ENCODE data around the gene ZNF14. TPM values are rescaled to one million over a fixed set of nuclear protein-coding genes. Genes with fewer than 3 reads are reported as not detected.
"Not testable (repeated sequence)": the region's sequence is repeated elsewhere in the genome, so short reads cannot be mapped to it uniquely, and the experiment has no call there.

Gene ZNF14
- polyA plus RNA-seq, 12 donors = 4.9 to 7.4 (median 5.7) TPM; not detected in 2

GRCh38 chr19:19691683-19692082, 41.2 kb downstream of the ZNF14 start:
- DNase-seq = no peak

- not testable (repeated sequence) for DNase-seq
Observed at GRCh38 chr19:19689023-19689422, 43.9 kb downstream of the ZNF14 start.

- DNase-seq = no peak
Observed at GRCh38 chr19:19687090-19687489, 45.8 kb downstream of the ZNF14 start.

GRCh38 chr19:19686580-19686979, 46.3 kb downstream of the ZNF14 start:
- no peak for DNase-seq

GRCh38 chr19:19686119-19686518, 46.8 kb downstream of the ZNF14 start:
- not testable (repeated sequence) for DNase-seq

- DNase-seq = no peak
Observed at GRCh38 chr19:19679176-19680073, 53.5 kb downstream of the ZNF14 start.

GRCh38 chr19:19677579-19677978, 55.3 kb downstream of the ZNF14 start:
- DNase-seq = no peak

- no peak for DNase-seq
Observed at GRCh38 chr19:19674315-19674714, 58.6 kb downstream of the ZNF14 start.

- no peak for DNase-seq
Observed at GRCh38 chr19:19672816-19673215, 60.1 kb downstream of the ZNF14 start.

- DNase-seq = no peak
Observed at GRCh38 chr19:19670070-19670551, 62.8 kb downstream of the ZNF14 start.

- DNase-seq = peak; percentile 91
Observed at GRCh38 chr19:19668230-19669012, 64.5 kb downstream of the ZNF14 start, which contains the start of gene ZNF101. ZNF101 (plus strand) TSS chr19:19668839; CDS start chr19:19668964, 125 bp downstream.

- DNase-seq = not testable (repeated sequence)
Observed at GRCh38 chr19:19665420-19665948, 67.4 kb downstream of the ZNF14 start.

GRCh38 chr19:19663256-19664120, 69.4 kb downstream of the ZNF14 start, which contains the start of gene ATP13A1:
ATP13A1 (minus strand) TSS chr19:19663676; CDS start chr19:19663666, 10 bp downstream.
- DNase-seq = peak; percentile 96

GRCh38 chr19:19662871-19663255, 70.0 kb downstream of the ZNF14 start:
- DNase-seq = no peak

GRCh38 chr19:19662344-19662743, 70.6 kb downstream of the ZNF14 start:
- DNase-seq = no peak

- no peak for DNase-seq
Observed at GRCh38 chr19:19661675-19662251, 71.1 kb downstream of the ZNF14 start.

GRCh38 chr19:19661141-19661674, 71.7 kb downstream of the ZNF14 start:
- DNase-seq = no peak
